Pancreas (tissue), 10 donors: ENCODE measurements around the gene PRTG. TPM values are rescaled to one million over a fixed set of nuclear protein-coding genes. Genes with fewer than 3 reads are reported as not detected.
"Not testable (repeated sequence)": the region's sequence is repeated elsewhere in the genome, so short reads cannot be mapped to it uniquely, and the experiment has no call there.

ENCODE experiments used
- ATAC-seq, 4 donors: fragments of 200-7000 bp; cut with Tn5 transposase; one replicate each; pipeline versions ENCODE4 v1.8.0 to v1.9.1; 2020; ENCODE audit warnings: mild to moderate bottlenecking in 4 of 4, moderate library complexity in 4 of 4
- DNase-seq, 6 donors: peaks; one replicate each; pipeline ENCODE4 v3.0.0-alpha.2; 2020
- FAIRE-seq: peaks from 2 replicates; lab custom pipeline; 2012; peaks lifted over from hg19 to GRCh38; lab: Jason Lieb, UNC
- H3K27ac ChIP-seq, 4 donors: fragments of 200-600 bp; sonication (generic); 1 replicate in 3 of 4; 2 replicates in 1 of 4; pipeline versions ENCODE4 v1.5.0 to v1.8.0; 2020
- H3K27me3 ChIP-seq, 4 donors: fragments of 200-600 bp; one replicate each; pipeline ENCODE4 v1.8.0; 2021
- H3K36me3 ChIP-seq, 3 donors: fragments of 200-600 bp; sonication (generic) in 1 of 3; one replicate each; pipeline versions ENCODE4 v1.5.0 to v1.8.0; 2020 to 2021
- H3K4me1 ChIP-seq, 3 donors: fragments of 200-600 bp; one replicate each; pipeline ENCODE4 v1.8.0; 2021
- H3K4me3 ChIP-seq, 4 donors: fragments of 200-600 bp; sonication (generic) in 2 of 4; one replicate each; pipeline versions ENCODE4 v1.5.0 to v1.8.0; 2020 to 2021
- H3K9me3 ChIP-seq, 4 donors: fragments of 200-600 bp; one replicate each; pipeline ENCODE4 v1.8.0; 2021
- CTCF ChIP-seq, 4 donors: fragments of 200-600 bp; sonication (generic) in 3 of 4; IDR thresholded peaks; one replicate each; pipeline versions ENCODE4 v1.5.0 to v1.8.0; 2021; ENCODE audit warnings: antibody characterized with exemption in 4 of 4
- WGBS, 2 donors: extraction: QIAGEN DNeasy Blood & Tissue Kit; methylation state at CpG; one replicate each; pipeline ENCODE4 v1.1.7; 2013; 5-methylcytosine and 5-hydroxymethylcytosine counted together
- intact Hi-C, 3 donors: fragments of 100-400 bp; cut with DNase I; formaldehyde crosslinking; loops; one replicate each; pipeline versions ENCODE4 v1.11.1 to v1.14.2; 2022
- polyA plus RNA-seq, 2 donors: library from polyadenylated mRNA; stranded (reverse); fragments of 200-250 nt; gene quantifications; one replicate each; pipeline ENCODE4 v1.2.3, GENCODE V29; 2013
- total RNA-seq, 6 donors: library from RNA; stranded (reverse); fragmentation: NEBNext Ultra II Directional in 4 of 6; extraction: Animal tissue kit (Norgen Biotek cat#: 25700) in 4 of 6; gene quantifications; one replicate each; pipeline versions ENCODE4 v1.2.1 to v1.2.4, GENCODE V29; 2021 to 2023
- donor health status: healthy with polysubstance abuse.
- donor health status: DM: no; HTN: no; CAD: no; lungs with moderate emphysema.
- donor health status: DM: no; HTN: no; CAD: no.
- donor health status: control.
- donor health status: control.
- donor health status: Bipolar disorder and iron deficiency.
- donor health status: DM: yes; HTN: yes; CAD: no.
- donor health status: DM: no; HTN: no; CAD: no.
- donor health status: DM: no; HTN: no; CAD: no.
- donor health status: DM: yes; HTN: yes; CAD: no.

Gene PRTG
- total and polyA plus RNA-seq, 8 donors = 0.05 to 0.35 (median 0.22) TPM

GRCh38 chr15:55766676-55767075 is 23.7 kb upstream of the PRTG start:
- Histone ChIP-seq H3K27ac (no peak overlapping the region), H3K27me3 (no peaks in the 10 kb centered on the region), H3K9me3 (no peaks in the 10 kb centered on the region), H3K36me3 (no peaks in the 10 kb centered on the region), H3K4me3 (no peak overlapping the region), H3K4me1 (no peaks in the 10 kb centered on the region)
- DNase-seq = no peak
- FAIRE-seq = no peak
- intact Hi-C loops = no loop called here
- ATAC-seq = no peak
- WGBS, 2 donors = 71 to 72% methylated on average over 4 of the region's 4 CpGs
- TF ChIP-seq CTCF (IDR thresholded peaks at IDR 0.05) = no peak

GRCh38 chr15:55764398-55764797 is 21.4 kb upstream of the PRTG start:
- intact Hi-C loops = no loop called here
- H3K27me3 ChIP-seq = no peaks in the 10 kb centered on the region
- ATAC-seq = no peak
- H3K9me3 ChIP-seq = no peaks in the 10 kb centered on the region
- no peak overlapping the region for H3K27ac ChIP-seq
- no peaks in the 10 kb centered on the region for H3K4me1 ChIP-seq
- TF ChIP-seq CTCF (IDR thresholded peaks at IDR 0.05) = no peak
- no peak for FAIRE-seq
- DNase-seq = no peak
- 81 to 91% methylated on average over 6 of the region's 6 CpGs for WGBS, 2 donors
- no peaks in the 10 kb centered on the region for H3K36me3 ChIP-seq
- H3K4me3 ChIP-seq = no peak overlapping the region

- Histone ChIP-seq H3K9me3 (no peaks in the 10 kb centered on the region), H3K27me3 (no peaks in the 10 kb centered on the region), H3K4me1 (no peaks in the 10 kb centered on the region), H3K4me3 (no peak overlapping the region), H3K36me3 (no peaks in the 10 kb centered on the region), H3K27ac (no peak overlapping the region)
- no peak for FAIRE-seq
- no peak for DNase-seq
- intact Hi-C loops = no loop called here
- ATAC-seq = no peak
- 78 to 83% methylated on average over 13 of the region's 13 CpGs for WGBS, 2 donors
- no peak for TF ChIP-seq CTCF (IDR thresholded peaks at IDR 0.05)
These were observed 15.6 kb upstream of the PRTG start for GRCh38 chr15:55758580-55758986.

- FAIRE-seq, ATAC-seq, H3K9me3 ChIP-seq, intact Hi-C loops, H3K36me3 ChIP-seq, H3K27ac ChIP-seq, H3K4me1 ChIP-seq, H3K4me3 ChIP-seq, DNase-seq, H3K27me3 ChIP-seq: not testable (repeated sequence)
- WGBS, 2 donors = 75 to 79% methylated on average over 5 of the region's 5 CpGs
These were observed 10.5 kb upstream of the PRTG start for GRCh38 chr15:55753433-55753832.

- FAIRE-seq = no peak
- DNase-seq = no peak
- no peak overlapping the region for H3K27ac ChIP-seq
- 55 to 60% methylated on average over 2 of the region's 2 CpGs for WGBS, 2 donors
- no peak for ATAC-seq
- no peaks in the 10 kb centered on the region for H3K36me3 ChIP-seq
- no peaks in the 10 kb centered on the region for H3K27me3 ChIP-seq
- H3K9me3 ChIP-seq = no peaks in the 10 kb centered on the region
- no peak overlapping the region for H3K4me3 ChIP-seq
- no peaks in the 10 kb centered on the region for H3K4me1 ChIP-seq
- TF ChIP-seq CTCF (IDR thresholded peaks at IDR 0.05) = no peak
- intact Hi-C loops = no loop called here
These were observed 7.8 kb upstream of the PRTG start for GRCh38 chr15:55750706-55751105.
